Stimulated activated CD4-positive, alpha-beta T cell treated with anti-CD3 and anti-CD28 coated beads, TNF-alpha, amount 100 ng/mL, for 4 hours (primary cell): ENCODE measurements around the gene DNAJC30.
"Not testable (repeated sequence)": the region's sequence is repeated elsewhere in the genome, so short reads cannot be mapped to it uniquely, and the experiment has no call there.

Experiments used
- DNase-seq, 3 experiments: peaks; one replicate each; pipeline ENCODE4 v3.0.0-alpha.2; 2020; ENCODE audit warnings: low read depth in 3 of 3

Gene DNAJC30

GRCh38 chr7:73682745-73683055 lies 553 bp downstream of the DNAJC30 start:
- no peak for DNase-seq

- no peak for DNase-seq
These were observed 2.2 kb downstream of the DNAJC30 start for GRCh38 chr7:73681031-73681430.

DNA sequence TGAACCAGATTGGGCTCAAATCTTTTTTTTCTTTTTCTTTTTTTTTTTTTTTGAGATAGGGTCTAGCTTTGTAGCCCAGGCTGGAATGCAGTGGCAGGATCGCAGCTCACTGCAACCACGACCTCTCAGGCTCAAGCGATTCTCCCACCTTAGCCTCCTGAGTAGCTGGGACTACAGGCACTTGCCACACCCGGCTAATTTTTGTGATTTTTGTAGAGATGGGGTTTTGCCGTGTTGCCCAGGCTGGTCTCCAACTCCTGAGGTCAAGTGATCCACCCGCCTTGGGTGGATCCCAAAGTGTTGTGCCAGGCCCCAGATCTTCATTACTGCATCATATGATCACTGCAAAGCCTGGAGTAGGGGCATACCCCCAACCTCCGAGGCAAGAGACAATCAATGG lies 2.8 kb downstream of the DNAJC30 start:
- no peak for DNase-seq

GRCh38 chr7:73679709-73680108 lies 3.5 kb downstream of the DNAJC30 start:
- DNase-seq: no peak

DNA sequence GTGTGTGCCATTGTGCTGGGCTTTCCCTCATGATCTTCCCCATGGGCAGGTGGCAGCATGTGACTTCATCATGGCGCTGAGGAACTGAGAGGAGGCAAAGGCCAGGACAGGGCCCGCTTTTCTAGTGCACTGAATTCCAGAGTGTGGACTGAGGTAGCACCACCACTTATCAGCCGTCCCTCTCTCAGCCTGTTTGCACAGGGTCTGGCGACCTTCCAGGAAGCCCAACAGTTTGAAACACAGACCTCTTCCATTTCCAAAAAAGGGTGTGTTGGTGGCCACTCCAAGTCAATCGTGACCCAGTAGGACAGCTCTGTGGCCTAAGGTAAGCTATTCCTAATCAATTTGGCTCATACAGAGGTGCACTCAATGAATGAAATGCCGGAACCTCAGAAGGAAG lies 4.4 kb downstream of the DNAJC30 start:
- no peak for DNase-seq

DNA sequence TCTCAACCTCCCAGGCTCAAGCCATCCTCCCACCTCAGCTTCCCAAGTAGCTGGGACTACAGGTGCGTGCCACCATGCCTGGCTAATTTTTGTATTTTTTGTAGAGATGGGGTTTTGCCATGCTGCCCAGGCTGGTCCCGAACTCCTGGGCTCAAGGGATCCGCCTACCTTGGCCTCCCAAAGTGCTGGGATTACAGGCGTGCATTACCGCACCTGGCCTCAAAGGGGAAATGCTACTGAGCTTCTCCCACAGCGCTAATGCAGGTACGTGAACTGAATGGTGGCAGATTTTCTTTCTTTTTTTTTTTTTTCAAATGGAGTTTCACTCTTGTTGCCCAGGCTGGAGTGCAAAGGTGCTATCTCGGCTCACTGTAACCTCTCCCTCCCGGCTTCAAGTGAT lies 7.2 kb downstream of the DNAJC30 start:
- not testable (repeated sequence) for DNase-seq

DNA sequence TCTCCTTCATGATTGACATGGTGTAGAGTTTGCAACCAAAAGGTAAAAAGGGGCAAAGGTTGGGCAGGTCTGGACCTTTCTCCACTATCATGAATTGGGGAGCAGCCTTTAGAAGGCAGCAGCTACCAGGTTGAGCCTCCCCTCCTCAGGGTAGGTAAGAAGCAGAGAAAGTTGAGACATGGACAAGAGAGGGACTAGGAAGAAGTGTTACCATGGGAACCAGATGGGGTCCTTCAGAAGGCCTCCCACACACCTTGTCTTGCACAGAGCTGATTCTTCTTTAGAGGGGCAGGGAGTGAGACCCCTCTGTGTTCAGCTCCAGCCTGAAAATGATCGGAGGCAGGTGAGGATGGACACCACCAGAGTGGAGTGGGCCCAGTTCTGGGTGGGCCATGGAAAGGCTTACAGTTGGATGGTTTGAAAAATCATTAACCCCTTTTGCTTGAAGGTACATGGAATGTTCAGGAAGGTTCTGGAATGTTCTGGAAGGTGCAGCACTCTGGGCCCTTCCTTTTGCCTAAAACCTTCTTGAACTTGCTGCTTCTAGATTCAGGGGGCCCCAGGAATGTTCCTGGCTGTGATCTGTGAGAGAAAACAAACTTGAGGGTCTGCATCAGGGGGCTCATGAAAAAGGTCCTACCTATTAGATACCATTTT lies 8.7 kb downstream of the DNAJC30 start:
- DNase-seq: no peak

- DNase-seq: no peak
These were observed 11.3 kb downstream of the DNAJC30 start for GRCh38 chr7:73671857-73672445.

GRCh38 chr7:73671322-73671661 lies 12.0 kb downstream of the DNAJC30 start:
- DNase-seq: no peak

DNA sequence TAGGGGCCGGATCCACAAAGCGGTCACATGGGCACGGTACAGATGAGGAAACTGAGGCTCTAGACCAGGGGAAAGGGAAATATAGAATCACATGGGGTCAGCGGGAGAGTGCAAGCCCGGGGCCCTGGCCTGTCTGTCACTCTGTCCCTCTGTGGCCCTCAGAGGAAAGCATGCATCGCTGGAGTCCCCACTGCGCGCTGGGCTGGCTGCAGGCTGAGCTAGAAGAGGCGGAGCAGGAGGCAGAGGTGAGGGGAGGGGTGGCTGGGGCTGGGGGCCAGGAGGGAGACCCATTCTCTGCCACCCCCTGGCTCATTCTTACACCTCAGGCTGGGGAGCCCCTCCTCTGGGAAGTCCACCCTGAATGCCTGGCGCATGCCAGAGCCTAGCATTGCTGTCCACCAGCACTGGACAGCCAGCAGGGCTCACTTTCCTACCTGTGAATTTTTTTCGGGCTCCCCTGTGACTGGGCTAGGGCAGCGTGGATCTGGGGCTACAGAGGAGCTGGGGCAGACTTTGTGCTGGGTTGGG lies 13.3 kb downstream of the DNAJC30 start:
- no peak for DNase-seq

DNA sequence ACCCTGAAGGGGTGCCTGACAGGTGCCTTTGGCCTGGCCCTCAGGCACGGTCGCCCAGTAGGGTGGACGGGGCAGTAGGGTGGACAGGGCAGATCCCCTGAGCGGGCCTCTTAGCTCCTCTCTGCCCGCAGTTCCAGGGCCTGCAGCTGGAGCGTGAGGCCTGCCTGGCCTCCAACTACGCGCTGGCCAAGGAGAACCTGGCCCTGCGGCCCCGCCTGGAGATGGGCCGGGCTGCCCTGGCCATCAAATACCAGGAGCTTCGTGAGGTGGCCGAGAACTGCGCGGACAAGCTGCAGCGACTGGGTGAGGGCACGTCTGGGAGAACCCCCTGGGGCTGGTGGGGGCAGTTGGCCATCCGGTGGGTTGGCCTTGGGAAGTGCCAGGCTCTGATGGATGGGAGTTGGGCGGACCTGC lies 14.0 kb downstream of the DNAJC30 start:
- DNase-seq: no peak

DNA sequence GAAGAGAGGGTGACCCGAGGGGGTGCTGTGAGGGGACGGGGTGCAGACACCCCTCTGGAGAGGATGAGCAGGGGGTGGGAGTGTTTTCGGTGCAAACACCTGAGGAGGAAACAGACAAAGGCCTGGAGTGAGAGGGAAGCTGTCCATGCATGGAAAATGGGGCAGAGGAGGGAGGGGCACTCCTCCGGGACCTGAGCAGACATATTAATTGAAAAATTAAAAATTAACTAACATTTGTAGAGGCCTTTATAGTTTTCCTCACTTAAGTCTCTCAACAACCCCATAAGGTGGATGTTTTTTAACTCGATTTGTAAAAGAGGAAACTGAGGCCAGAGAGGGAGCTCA lies 14.4 kb downstream of the DNAJC30 start:
- DNase-seq: no peak

- DNase-seq: no peak
These were observed 15.0 kb downstream of the DNAJC30 start for GRCh38 chr7:73668103-73668885.

DNA sequence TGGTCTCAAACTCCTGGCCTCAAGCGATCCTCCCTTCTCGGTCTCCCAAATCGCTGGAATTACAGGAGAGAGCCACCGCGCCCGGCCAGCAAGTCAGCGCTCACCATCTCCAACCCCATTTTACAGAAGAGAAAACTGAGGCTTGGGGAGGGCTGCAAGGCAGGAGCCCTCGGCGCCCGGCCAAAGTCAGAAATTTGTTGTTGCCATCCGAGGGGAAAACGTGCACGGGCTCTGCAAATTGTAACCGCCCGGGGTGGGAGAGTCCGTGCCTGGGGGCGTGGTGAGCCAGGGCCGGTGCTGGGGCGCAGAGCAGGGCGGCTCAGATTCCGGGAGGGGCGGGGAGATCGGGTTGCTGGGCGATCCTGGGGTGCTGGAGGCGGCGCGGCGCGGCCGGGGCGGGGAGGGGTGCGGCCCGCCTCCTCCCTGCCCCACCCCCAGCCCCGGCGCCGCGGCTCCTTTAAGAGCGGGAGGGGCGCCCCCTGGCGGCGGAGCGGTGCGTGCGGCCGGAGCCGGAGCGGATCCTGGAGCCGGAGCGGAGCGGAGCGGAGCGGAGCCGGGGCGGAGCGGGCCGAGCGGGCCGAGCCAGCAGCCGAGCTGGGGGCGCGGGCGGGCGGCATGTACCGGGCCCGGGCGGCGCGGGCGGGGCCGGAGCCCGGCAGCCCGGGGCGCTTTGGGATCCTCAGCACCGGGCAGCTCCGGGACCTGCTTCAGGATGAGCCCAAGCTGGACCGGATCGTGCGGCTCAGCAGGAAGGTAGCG lies 15.7 kb downstream of the DNAJC30 start, which contains the start of gene VPS37D:
VPS37D (plus strand) TSS at position 488 of the 759 bp plus-strand sequence; CDS start at position 616, 128 bp downstream.
- DNase-seq: peak; percentile 85 to 95 (median 91)

DNA sequence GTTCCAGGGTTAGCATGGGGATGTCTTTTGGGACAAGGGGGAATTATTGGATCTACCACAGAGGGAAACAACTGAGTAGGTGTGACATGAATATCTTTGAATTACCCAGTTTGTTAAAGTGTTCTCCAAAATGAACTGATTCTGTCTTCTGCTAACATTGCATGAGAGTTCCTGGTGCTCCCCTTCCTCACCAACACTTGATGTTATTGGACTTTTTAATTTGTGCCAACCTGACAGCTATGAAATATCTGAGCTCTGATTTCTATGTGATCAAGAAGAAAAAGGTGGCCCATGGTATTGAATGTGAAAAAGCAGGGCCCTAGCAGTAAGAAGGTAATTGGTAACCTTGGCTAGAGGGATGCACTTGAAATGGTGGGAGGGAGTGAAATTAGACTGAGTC lies 20.2 kb downstream of the DNAJC30 start:
- DNase-seq: no peak

DNA sequence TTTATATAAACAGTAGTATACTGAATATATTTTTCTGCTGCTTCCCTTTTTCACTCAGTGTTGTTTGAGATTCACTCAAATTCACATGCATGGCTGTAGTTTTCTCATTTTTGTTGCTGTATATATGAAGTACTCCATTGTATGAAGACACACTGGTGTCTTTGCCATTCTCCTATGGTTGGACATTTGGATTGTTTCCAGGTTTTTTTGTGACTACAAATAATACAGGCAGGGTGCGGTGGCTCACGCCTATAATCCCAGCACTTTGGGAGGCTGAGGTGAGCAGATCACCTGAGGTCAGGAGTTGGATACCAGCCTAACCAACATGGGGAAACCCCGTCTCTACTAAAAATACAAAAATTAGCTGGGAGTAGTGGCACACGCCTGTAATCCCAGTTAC lies 22.7 kb downstream of the DNAJC30 start:
- not testable (repeated sequence) for DNase-seq

GRCh38 chr7:73659983-73660382 lies 23.3 kb downstream of the DNAJC30 start:
- DNase-seq: no peak

DNA sequence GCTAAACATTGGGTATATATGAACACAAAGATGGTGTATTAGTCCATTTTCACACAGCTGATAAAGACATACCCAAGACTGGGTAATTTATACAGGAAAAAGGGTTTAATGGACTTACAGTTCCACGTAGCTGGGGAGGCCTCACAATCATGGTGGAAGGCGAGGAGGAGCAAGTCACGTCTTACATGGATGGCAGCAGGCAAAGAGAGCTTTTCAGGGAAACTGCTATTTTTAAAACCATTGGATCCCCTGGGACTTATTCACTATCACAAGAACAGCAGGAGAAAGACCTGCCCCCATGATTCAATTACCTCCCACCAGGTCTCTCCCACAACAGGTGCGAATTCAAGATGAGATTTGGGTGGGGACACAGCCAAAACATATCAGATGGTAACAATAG lies 27.9 kb downstream of the DNAJC30 start:
- not testable (repeated sequence) for DNase-seq

- no peak for DNase-seq
These were observed 30.7 kb downstream of the DNAJC30 start for GRCh38 chr7:73652541-73652949.

GRCh38 chr7:73650524-73650923 lies 32.7 kb downstream of the DNAJC30 start:
- no peak for DNase-seq

GRCh38 chr7:73649576-73649975 lies 33.7 kb downstream of the DNAJC30 start:
- no peak for DNase-seq

DNA sequence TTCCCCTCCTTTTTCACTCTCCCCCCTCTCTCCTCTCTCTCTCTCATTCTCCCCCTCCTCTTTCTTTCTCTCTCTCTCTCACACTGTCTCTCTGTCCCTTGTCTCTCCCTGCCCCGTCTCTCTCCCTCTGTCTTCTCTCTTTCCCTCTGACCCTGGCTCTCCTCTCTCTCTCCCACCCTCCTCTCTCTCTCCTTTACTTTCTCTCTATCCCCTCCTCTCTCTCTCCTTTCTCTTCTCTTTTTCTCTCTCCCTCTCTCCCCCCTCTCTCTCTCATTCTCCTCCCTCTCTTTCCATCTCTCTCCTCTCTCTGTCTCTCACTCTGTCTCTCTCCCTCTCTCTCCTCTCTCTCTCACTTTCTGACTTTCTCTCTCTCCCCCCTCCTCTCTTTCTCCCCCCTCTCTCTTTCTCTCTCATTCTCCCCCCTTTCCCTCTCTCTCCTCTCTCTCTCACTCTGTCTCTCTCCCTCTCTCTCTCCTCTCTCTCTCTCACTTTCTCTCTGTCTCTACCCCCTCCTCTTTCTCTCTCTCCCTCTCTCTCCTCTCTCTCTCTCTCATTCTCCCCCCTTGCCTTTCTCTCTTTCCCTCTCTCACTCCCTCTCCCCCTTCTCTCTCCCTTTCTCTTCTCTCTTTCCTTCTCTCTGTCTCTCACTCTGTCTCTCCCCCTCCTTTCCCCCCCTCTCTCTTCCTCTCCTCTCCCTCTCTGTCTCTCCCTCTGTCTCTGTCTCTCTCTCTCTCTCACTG lies 34.5 kb downstream of the DNAJC30 start:
- DNase-seq: no peak
